ENCODE results near the gene QPCT.
"Not testable (repeated sequence)": the region's sequence is repeated elsewhere in the genome, so short reads cannot be mapped to it uniquely, and the experiment has no call there.

QPCT gene
- 0.44 to 0.77 (median 0.52) reads per million in 3 donors for total RNA-seq

DNA sequence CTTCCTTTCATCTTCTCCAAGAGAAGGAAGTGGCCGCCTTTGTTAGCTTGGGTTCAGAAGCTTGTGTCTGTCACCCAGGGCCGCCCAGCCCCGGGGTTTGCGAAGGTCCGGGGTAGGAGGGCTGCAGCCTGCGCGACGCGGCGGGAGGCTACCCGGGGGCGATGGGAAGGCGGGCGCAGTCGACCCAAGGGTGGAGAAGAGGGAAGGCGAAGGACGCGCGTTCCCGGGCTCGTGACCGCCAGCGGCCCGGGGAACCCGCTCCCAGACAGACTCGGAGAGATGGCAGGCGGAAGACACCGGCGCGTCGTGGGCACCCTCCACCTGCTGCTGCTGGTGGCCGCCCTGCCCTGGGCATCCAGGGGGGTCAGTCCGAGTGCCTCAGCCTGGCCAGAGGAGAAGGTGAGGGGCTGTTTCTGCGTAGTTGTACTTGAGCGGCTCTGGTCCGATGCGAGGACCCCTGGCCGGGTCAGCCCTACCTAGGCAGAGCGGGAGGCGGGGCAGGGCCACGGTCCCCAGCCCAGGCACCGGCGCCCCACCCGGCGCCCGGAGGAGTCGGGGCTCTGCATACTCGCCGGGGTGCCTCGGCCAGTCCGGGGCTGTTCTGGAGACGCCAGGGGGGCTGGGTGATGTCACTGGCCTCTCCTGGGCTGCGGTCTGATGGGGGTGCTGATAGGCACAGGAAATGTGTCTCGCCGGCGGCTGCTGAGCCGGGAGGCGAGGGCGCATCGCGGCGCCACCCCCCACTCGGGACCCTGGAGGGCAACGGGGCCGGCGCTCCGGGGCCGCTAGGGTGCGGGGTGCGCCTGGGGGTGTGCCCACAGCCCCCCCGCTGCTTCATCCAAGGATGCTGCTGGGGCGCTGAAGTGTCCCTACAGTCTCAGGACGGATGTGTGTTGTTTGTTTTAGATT is at the start of gene QPCT:
Gene QPCT (plus strand): TSS at position 178 of the 909 bp plus-strand sequence. CDS start 102 bp downstream, at position 280.
- no peaks in the 10 kb centered on the region for H3K9me3 ChIP-seq (ENCODE audit: control insufficient read depth, low read length)
- peak; percentile 67 to 70 (median 68) for DNase-seq
- peaks cover 12% of the 10 kb centered on the region for H3K4me1 ChIP-seq (ENCODE audit: control insufficient read depth, insufficient read depth, low read length, poor library complexity, severe bottlenecking)
- no peak within 1 kb of the TSS for H3K27ac ChIP-seq (ENCODE audit: insufficient read depth, low read length, poor library complexity, severe bottlenecking)
- H3K27me3 ChIP-seq (replicated peaks; ENCODE audit: control insufficient read depth, insufficient read depth, low read length, poor library complexity, severe bottlenecking): no peaks in the 10 kb centered on the region
- no peaks in the 10 kb centered on the region for H3K36me3 ChIP-seq (ENCODE audit: control insufficient read depth, insufficient read depth, low read length)
- peak within 1 kb of the TSS; percentile 71 for H3K4me3 ChIP-seq (ENCODE audit: insufficient read depth, low read depth, low read length, poor library complexity, severe bottlenecking)

GRCh38 chr2:37294858-37295257 is 49.6 kb upstream of the QPCT start:
- H3K4me1 ChIP-seq (ENCODE audit: control insufficient read depth, insufficient read depth, low read length, poor library complexity, severe bottlenecking); DNase-seq; H3K9me3 ChIP-seq (ENCODE audit: control insufficient read depth, low read length); H3K4me3 ChIP-seq (ENCODE audit: insufficient read depth, low read depth, low read length, poor library complexity, severe bottlenecking); H3K27me3 ChIP-seq (replicated peaks; ENCODE audit: control insufficient read depth, insufficient read depth, low read length, poor library complexity, severe bottlenecking); H3K27ac ChIP-seq (ENCODE audit: insufficient read depth, low read length, poor library complexity, severe bottlenecking): not testable (repeated sequence)
- peaks cover 13% of the 10 kb centered on the region for H3K36me3 ChIP-seq (ENCODE audit: control insufficient read depth, insufficient read depth, low read length)

GRCh38 chr2:37295469-37296073 is 48.9 kb upstream of the QPCT start:
- Histone ChIP-seq H3K27me3 (replicated peaks; ENCODE audit: control insufficient read depth, insufficient read depth, low read length, poor library complexity, severe bottlenecking) (no peaks in the 10 kb centered on the region), H3K4me1 (ENCODE audit: control insufficient read depth, insufficient read depth, low read length, poor library complexity, severe bottlenecking) (no peaks in the 10 kb centered on the region), H3K27ac (ENCODE audit: insufficient read depth, low read length, poor library complexity, severe bottlenecking) (no peak overlapping the region), H3K36me3 (ENCODE audit: control insufficient read depth, insufficient read depth, low read length) (peaks cover 13% of the 10 kb centered on the region), H3K9me3 (ENCODE audit: control insufficient read depth, low read length) (no peaks in the 10 kb centered on the region), H3K4me3 (ENCODE audit: insufficient read depth, low read depth, low read length, poor library complexity, severe bottlenecking) (no peak overlapping the region)
- DNase-seq: no peak

DNA sequence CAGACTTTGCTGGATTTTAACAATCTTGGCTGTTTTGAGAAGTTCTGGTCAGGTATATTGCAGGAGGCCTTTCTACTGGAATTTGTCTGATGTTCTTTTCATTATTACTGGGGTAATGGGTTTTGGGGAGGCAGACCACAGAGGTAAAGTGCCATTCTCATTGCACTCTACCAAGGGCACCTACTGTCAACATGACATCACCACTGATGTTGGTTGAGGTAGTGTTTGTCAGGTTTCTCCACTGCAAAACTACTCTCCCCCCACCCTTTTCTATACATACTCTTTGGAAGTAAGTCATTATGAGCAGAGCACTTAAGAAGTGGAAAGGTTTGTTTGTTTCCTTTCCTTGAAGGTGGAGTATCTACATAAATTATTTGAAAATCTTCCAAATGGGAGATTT is 46.8 kb upstream of the QPCT start:
- DNase-seq: no peak
- peaks cover 5% of the 10 kb centered on the region for H3K36me3 ChIP-seq (ENCODE audit: control insufficient read depth, insufficient read depth, low read length)
- H3K27ac ChIP-seq (ENCODE audit: insufficient read depth, low read length, poor library complexity, severe bottlenecking): no peak overlapping the region
- no peak overlapping the region for H3K4me3 ChIP-seq (ENCODE audit: insufficient read depth, low read depth, low read length, poor library complexity, severe bottlenecking)
- H3K4me1 ChIP-seq (ENCODE audit: control insufficient read depth, insufficient read depth, low read length, poor library complexity, severe bottlenecking): no peaks in the 10 kb centered on the region
- no peaks in the 10 kb centered on the region for H3K9me3 ChIP-seq (ENCODE audit: control insufficient read depth, low read length)
- H3K27me3 ChIP-seq (replicated peaks; ENCODE audit: control insufficient read depth, insufficient read depth, low read length, poor library complexity, severe bottlenecking): no peaks in the 10 kb centered on the region

- Histone ChIP-seq H3K4me1 (ENCODE audit: control insufficient read depth, insufficient read depth, low read length, poor library complexity, severe bottlenecking) (no peaks in the 10 kb centered on the region), H3K27ac (ENCODE audit: insufficient read depth, low read length, poor library complexity, severe bottlenecking) (no peak overlapping the region), H3K27me3 (replicated peaks; ENCODE audit: control insufficient read depth, insufficient read depth, low read length, poor library complexity, severe bottlenecking) (no peaks in the 10 kb centered on the region), H3K4me3 (ENCODE audit: insufficient read depth, low read depth, low read length, poor library complexity, severe bottlenecking) (no peak overlapping the region), H3K36me3 (ENCODE audit: control insufficient read depth, insufficient read depth, low read length) (no peaks in the 10 kb centered on the region), H3K9me3 (ENCODE audit: control insufficient read depth, low read length) (no peaks in the 10 kb centered on the region)
- no peak for DNase-seq
Observed at GRCh38 chr2:37300146-37300545, 44.3 kb upstream of the QPCT start.

DNA sequence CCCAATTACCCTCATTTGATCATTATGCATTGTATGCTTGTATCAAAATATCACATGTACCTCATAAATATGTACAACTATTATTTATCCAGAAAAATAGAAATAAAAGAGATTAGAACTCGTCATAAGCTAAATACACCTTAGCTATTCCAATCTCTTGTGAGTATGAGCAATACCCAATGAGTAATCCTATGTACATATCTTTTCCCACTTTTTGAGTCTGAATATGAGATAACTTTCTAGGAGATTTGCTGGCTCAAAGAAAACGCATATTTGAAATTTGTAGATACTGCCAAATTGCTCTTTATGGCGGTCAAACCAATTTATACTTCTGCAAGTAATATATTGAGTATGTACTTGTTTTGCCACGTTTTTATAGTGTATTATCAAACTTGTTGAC is 43.9 kb upstream of the QPCT start:
- Histone ChIP-seq H3K27me3 (replicated peaks; ENCODE audit: control insufficient read depth, insufficient read depth, low read length, poor library complexity, severe bottlenecking) (no peaks in the 10 kb centered on the region), H3K36me3 (ENCODE audit: control insufficient read depth, insufficient read depth, low read length) (no peaks in the 10 kb centered on the region), H3K4me3 (ENCODE audit: insufficient read depth, low read depth, low read length, poor library complexity, severe bottlenecking) (no peak overlapping the region), H3K4me1 (ENCODE audit: control insufficient read depth, insufficient read depth, low read length, poor library complexity, severe bottlenecking) (no peaks in the 10 kb centered on the region), H3K9me3 (ENCODE audit: control insufficient read depth, low read length) (no peaks in the 10 kb centered on the region), H3K27ac (ENCODE audit: insufficient read depth, low read length, poor library complexity, severe bottlenecking) (no peak overlapping the region)
- DNase-seq: no peak

DNA sequence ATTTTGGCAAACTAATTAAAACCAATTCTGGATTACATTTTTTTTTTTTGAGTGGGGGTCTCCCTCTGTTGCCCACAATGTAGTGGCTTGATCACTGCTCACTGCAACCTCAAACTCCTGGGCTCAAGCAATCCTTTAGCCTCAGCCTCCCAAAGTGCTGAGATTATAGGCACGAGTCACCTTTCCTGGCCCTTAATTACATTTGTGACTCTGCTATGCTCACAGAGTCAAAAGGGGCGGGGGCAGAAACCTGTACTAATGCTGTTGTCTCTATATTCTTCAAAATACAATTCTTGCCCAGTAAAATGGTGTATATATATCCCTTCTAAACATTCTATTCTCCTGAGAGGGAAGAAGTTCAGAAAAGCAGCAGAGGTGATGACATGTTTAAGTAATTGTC is 43.0 kb upstream of the QPCT start:
- Histone ChIP-seq H3K4me3 (ENCODE audit: insufficient read depth, low read depth, low read length, poor library complexity, severe bottlenecking) (no peak overlapping the region), H3K27ac (ENCODE audit: insufficient read depth, low read length, poor library complexity, severe bottlenecking) (no peak overlapping the region), H3K4me1 (ENCODE audit: control insufficient read depth, insufficient read depth, low read length, poor library complexity, severe bottlenecking) (no peaks in the 10 kb centered on the region), H3K9me3 (ENCODE audit: control insufficient read depth, low read length) (no peaks in the 10 kb centered on the region), H3K36me3 (ENCODE audit: control insufficient read depth, insufficient read depth, low read length) (no peaks in the 10 kb centered on the region), H3K27me3 (replicated peaks; ENCODE audit: control insufficient read depth, insufficient read depth, low read length, poor library complexity, severe bottlenecking) (no peaks in the 10 kb centered on the region)
- DNase-seq: no peak

GRCh38 chr2:37302701-37303252 is 41.7 kb upstream of the QPCT start:
- H3K9me3 ChIP-seq (ENCODE audit: control insufficient read depth, low read length): no peaks in the 10 kb centered on the region
- no peaks in the 10 kb centered on the region for H3K4me1 ChIP-seq (ENCODE audit: control insufficient read depth, insufficient read depth, low read length, poor library complexity, severe bottlenecking)
- DNase-seq: no peak
- no peak overlapping the region for H3K27ac ChIP-seq (ENCODE audit: insufficient read depth, low read length, poor library complexity, severe bottlenecking)
- no peaks in the 10 kb centered on the region for H3K36me3 ChIP-seq (ENCODE audit: control insufficient read depth, insufficient read depth, low read length)
- no peak overlapping the region for H3K4me3 ChIP-seq (ENCODE audit: insufficient read depth, low read depth, low read length, poor library complexity, severe bottlenecking)
- H3K27me3 ChIP-seq (replicated peaks; ENCODE audit: control insufficient read depth, insufficient read depth, low read length, poor library complexity, severe bottlenecking): no peaks in the 10 kb centered on the region

DNA sequence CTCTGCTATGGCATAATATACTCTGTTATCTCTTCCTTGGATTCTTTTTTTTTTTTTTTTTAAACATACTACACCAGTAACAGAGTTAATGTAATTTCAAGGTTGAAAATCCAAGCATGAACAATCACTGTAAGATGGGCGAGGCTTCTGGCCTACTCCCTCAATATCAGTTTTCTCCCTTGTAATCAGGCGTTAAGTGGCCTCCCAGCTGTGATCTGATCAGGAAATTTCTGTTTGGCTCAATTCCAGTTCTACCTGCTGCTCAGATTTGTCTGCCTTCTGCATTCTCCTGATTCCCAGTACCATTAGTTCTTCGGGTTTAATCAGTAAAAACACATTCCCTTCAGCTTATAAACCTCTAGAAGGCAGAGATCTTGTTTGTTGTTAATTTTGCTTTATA is 38.4 kb upstream of the QPCT start:
- H3K9me3 ChIP-seq (ENCODE audit: control insufficient read depth, low read length): no peaks in the 10 kb centered on the region
- H3K36me3 ChIP-seq (ENCODE audit: control insufficient read depth, insufficient read depth, low read length): no peaks in the 10 kb centered on the region
- H3K27ac ChIP-seq (ENCODE audit: insufficient read depth, low read length, poor library complexity, severe bottlenecking): no peak overlapping the region
- no peak for DNase-seq
- no peak overlapping the region for H3K4me3 ChIP-seq (ENCODE audit: insufficient read depth, low read depth, low read length, poor library complexity, severe bottlenecking)
- H3K4me1 ChIP-seq (ENCODE audit: control insufficient read depth, insufficient read depth, low read length, poor library complexity, severe bottlenecking): no peaks in the 10 kb centered on the region
- H3K27me3 ChIP-seq (replicated peaks; ENCODE audit: control insufficient read depth, insufficient read depth, low read length, poor library complexity, severe bottlenecking): no peaks in the 10 kb centered on the region

DNA sequence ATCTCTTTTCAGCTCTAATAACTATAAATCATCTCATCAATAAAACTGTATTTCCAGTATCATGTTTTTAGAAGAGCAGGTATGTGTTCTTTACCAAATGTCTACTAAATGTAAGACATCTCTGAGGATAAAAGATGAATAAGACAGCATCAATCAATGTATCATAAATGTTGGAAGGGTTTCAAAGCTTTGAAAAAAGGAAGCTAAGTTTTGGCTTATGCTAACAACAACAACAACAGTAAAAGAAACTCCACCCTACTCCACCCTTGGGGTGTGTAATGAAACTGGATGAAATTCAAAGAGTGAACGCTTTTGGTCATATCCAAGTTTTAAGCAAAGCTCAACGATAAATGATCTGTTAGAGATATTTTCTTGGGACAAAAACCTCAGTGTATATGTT is 36.9 kb upstream of the QPCT start:
- no peaks in the 10 kb centered on the region for H3K36me3 ChIP-seq (ENCODE audit: control insufficient read depth, insufficient read depth, low read length)
- no peaks in the 10 kb centered on the region for H3K27me3 ChIP-seq (replicated peaks; ENCODE audit: control insufficient read depth, insufficient read depth, low read length, poor library complexity, severe bottlenecking)
- no peak overlapping the region for H3K4me3 ChIP-seq (ENCODE audit: insufficient read depth, low read depth, low read length, poor library complexity, severe bottlenecking)
- H3K4me1 ChIP-seq (ENCODE audit: control insufficient read depth, insufficient read depth, low read length, poor library complexity, severe bottlenecking): no peaks in the 10 kb centered on the region
- no peak for DNase-seq
- H3K27ac ChIP-seq (ENCODE audit: insufficient read depth, low read length, poor library complexity, severe bottlenecking): no peak overlapping the region
- no peaks in the 10 kb centered on the region for H3K9me3 ChIP-seq (ENCODE audit: control insufficient read depth, low read length)
